GM23338 (cell line): ENCODE measurements around the gene DNASE1L2. TPM values are rescaled to one million over a fixed set of nuclear protein-coding genes. Genes with fewer than 3 reads are reported as not detected.

Experiments used
- ATAC-seq: fragments of 200-7000 bp; cut with Tn5 transposase; 3 replicates; pipeline ENCODE4 v1.9.1; 2020
- DNase-seq: peaks from one replicate; pipeline ENCODE4 v3.0.0-alpha.2; 2015; ENCODE audit warnings: low spot score
- H2AFZ ChIP-seq: fragments of 200-600 bp; sonication (generic); 2 replicates; pipeline ENCODE4 v1.8.0; 2016; ENCODE audit warnings: antibody characterized with exemption, mild to moderate bottlenecking, moderate library complexity
- H3F3A ChIP-seq: fragments of 200-600 bp; sonication (generic); replicated peaks from 2 replicates; pipeline ENCODE4 v1.8.0; 2017; ENCODE audit warnings: antibody characterized with exemption, mixed run types, low read depth
- H3K27ac ChIP-seq: fragments of 200-600 bp; sonication (generic); 2 replicates; pipeline ENCODE4 v1.6.1; 2016; ENCODE audit warnings: low read depth
- H3K27me3 ChIP-seq: fragments of 200-600 bp; sonication (generic); 2 replicates; pipeline ENCODE4 v1.8.0; 2016; ENCODE audit warnings: mild to moderate bottlenecking, mixed run types, moderate library complexity; ENCODE audit not compliant: insufficient read depth
- H3K36me3 ChIP-seq: fragments of 200-600 bp; sonication (generic); 2 replicates; pipeline ENCODE4 v1.8.0; 2016; ENCODE audit warnings: mild to moderate bottlenecking; ENCODE audit not compliant: insufficient read depth
- H3K4me1 ChIP-seq: fragments of 200-600 bp; sonication (generic); 2 replicates; pipeline ENCODE4 v1.8.0; 2016; ENCODE audit warnings: mild to moderate bottlenecking, moderate library complexity; ENCODE audit not compliant: insufficient read depth
- H3K4me2 ChIP-seq: fragments of 200-600 bp; sonication (generic); 2 replicates; pipeline ENCODE4 v1.7.1; 2017; ENCODE audit warnings: mixed run types
- H3K4me3 ChIP-seq: fragments of 200-600 bp; sonication (generic); 2 replicates; pipeline ENCODE4 v1.6.1; 2016; ENCODE audit warnings: mixed run types
- H3K79me2 ChIP-seq: fragments of 200-600 bp; sonication (generic); replicated peaks from 2 replicates; pipeline ENCODE4 v1.8.0; 2017; ENCODE audit warnings: mild to moderate bottlenecking; ENCODE audit not compliant: insufficient read depth
- H3K9me2 ChIP-seq: fragments of 200-600 bp; sonication (generic); 2 replicates; pipeline ENCODE4 v1.8.0; 2017; ENCODE audit not compliant: insufficient read depth
- H4K20me1 ChIP-seq: fragments of 200-600 bp; sonication (generic); replicated peaks from 2 replicates; pipeline ENCODE4 v1.8.0; 2017; ENCODE audit warnings: mild to moderate bottlenecking; ENCODE audit not compliant: insufficient read depth
- H3K27ac Mint-ChIP-seq: 2 replicates; pipeline ENCODE4 v1.8.0; 2020; ENCODE audit warnings: inconsistent platforms, mild to moderate bottlenecking, moderate library complexity, mixed read lengths
- H3K27me3 Mint-ChIP-seq: 3 replicates; pipeline ENCODE4 v1.8.0; 2022; ENCODE audit warnings: low read depth, mild to moderate bottlenecking, moderate library complexity, mixed read lengths, inconsistent platforms; ENCODE audit not compliant: insufficient read depth, poor library complexity
- H3K36me3 Mint-ChIP-seq: 3 replicates; pipeline ENCODE4 v1.8.0; 2021; ENCODE audit warnings: low read depth, mild to moderate bottlenecking, inconsistent platforms, moderate library complexity, mixed read lengths
- H3K4me1 Mint-ChIP-seq: 3 replicates; pipeline ENCODE4 v1.8.0; 2020; ENCODE audit warnings: mild to moderate bottlenecking, inconsistent platforms, mixed read lengths
- H3K4me3 Mint-ChIP-seq: 3 replicates; pipeline ENCODE4 v1.8.0; 2021; ENCODE audit warnings: moderate library complexity, mild to moderate bottlenecking, inconsistent platforms, mixed read lengths
- H3K9me3 Mint-ChIP-seq: 3 replicates; pipeline ENCODE4 v1.8.0; 2020; ENCODE audit warnings: moderate library complexity, mild to moderate bottlenecking, inconsistent platforms, mixed read lengths
- CREB1 ChIP-seq: fragments of 250-450 bp; sonication (Bioruptor Pico); IDR thresholded peaks from 2 replicates; pipeline ENCODE4 v1.5.0; 2020; ENCODE audit warnings: low read depth, mild to moderate bottlenecking, moderate library complexity
- CTCF ChIP-seq, 2 experiments: fragments of 200-600 bp in 1 of 2; sonication (generic) in 1 of 2; conservative IDR thresholded peaks; 2 replicates each; pipeline versions ENCODE4 v1.5.1 to v1.6.1; 2016 to 2017; ENCODE audit warnings: antibody characterized with exemption in 2 of 2, low read depth in 2 of 2, mild to moderate bottlenecking in 2 of 2, moderate library complexity in 1 of 2
- EZH2 ChIP-seq: fragments of 200-600 bp; sonication (generic); IDR thresholded peaks from one replicate; pipeline ENCODE4 v1.8.0; 2017; ENCODE audit warnings: antibody characterized with exemption, mild to moderate bottlenecking, low read depth; ENCODE audit not compliant: unreplicated experiment
- EZH2phosphoT487 ChIP-seq: fragments of 200-600 bp; sonication (generic); IDR thresholded peaks from one replicate; pipeline ENCODE4 v1.8.1; 2018; ENCODE audit warnings: antibody characterized with exemption; ENCODE audit not compliant: unreplicated experiment
- JUNB ChIP-seq: IDR thresholded peaks from one replicate; pipeline ENCODE4 v1.6.1; 2016; ENCODE audit warnings: antibody characterized with exemption; ENCODE audit not compliant: unreplicated experiment
- NANOG ChIP-seq: IDR thresholded peaks from 2 replicates; pipeline ENCODE4 v1.6.1; 2016; ENCODE audit warnings: antibody characterized with exemption, borderline replicate concordance
- POLR2AphosphoS5 ChIP-seq: IDR thresholded peaks from 2 replicates; pipeline ENCODE4 v1.6.1; 2016; ENCODE audit warnings: antibody characterized with exemption, low read depth
- ZNF114 ChIP-seq: fragments of 250-450 bp; sonication (Bioruptor Pico); IDR thresholded peaks from 2 replicates; pipeline ENCODE4 v1.5.0; 2020; ENCODE audit warnings: mild to moderate bottlenecking, moderate library complexity
- ZNF331 ChIP-seq: fragments of 250-450 bp; sonication (Bioruptor Pico); IDR thresholded peaks from 2 replicates; pipeline ENCODE4 v1.5.0; 2020; ENCODE audit warnings: low read depth, mild to moderate bottlenecking, moderate library complexity
- ZNF462 ChIP-seq: fragments of 250-450 bp; sonication (Bioruptor Pico); IDR thresholded peaks from 2 replicates; pipeline ENCODE4 v1.5.0; 2020; ENCODE audit warnings: mild to moderate bottlenecking, moderate library complexity
- polyA plus RNA-seq: library from polyadenylated mRNA; unstranded; fragments of >200 nt; fragmentation: Nextera tagmentation; extraction: Ambion mirVana; gene quantifications from 2 replicates; pipeline ENCODE4 v1.2.1, GENCODE V29; 2016
- total RNA-seq: library from RNA; depleted of rRNA; stranded (reverse); fragments of >200 nt; shearing (Covaris generic); gene quantifications from 2 replicates; pipeline ENCODE4 v1.2.3, GENCODE V29; 2014
- TF ChIP-seq, protein P1 (sequence below): IDR thresholded peaks from 2 replicates; pipeline ENCODE4 v1.6.1; 2016; ENCODE audit warnings: antibody characterized with exemption

DNASE1L2 gene
- total and polyA plus RNA-seq, 2 experiments from 2014 or later = 0.23 TPM; not detected in 1

- Histone ChIP-seq H3K79me2 (no peaks in the 10 kb centered on the region), H3K27me3 (peaks cover 18% of the 10 kb centered on the region), H3K4me2 (peak overlapping the region; percentile 92), H3K9me2 (no peaks in the 10 kb centered on the region), H3K36me3 (no peaks in the 10 kb centered on the region; the same call in 1 of the 2 replicates), H3K4me1 (no peaks in the 10 kb centered on the region), H3F3A (peaks cover 2% of the 10 kb centered on the region; the same call in 1 of the 2 replicates), H3K4me3 (peak overlapping the region; percentile 65), H3K27ac (no peak overlapping the region), H2AFZ (no peak overlapping the region; the same call in 1 of the 2 replicates), H4K20me1 (no peaks in the 10 kb centered on the region; the same call in 1 of the 2 replicates)
- Mint-ChIP-seq H3K4me1 (no peaks in the 10 kb centered on the region), H3K4me3 (peak overlapping the region; percentile 52), H3K9me3 (no peaks in the 10 kb centered on the region), H3K27ac (no peak overlapping the region), H3K27me3 (peaks cover 31% of the 10 kb centered on the region), H3K36me3 (peaks cover 20% of the 10 kb centered on the region)
- ATAC-seq = peak; percentile 23
- DNase-seq = peak; percentile 68
- TF ChIP-seq CREB1 (CRISPR knock-in tag) (peak; percentile 13; the same call in 1 of the 2 replicates), NANOG (no peak)
Observed at GRCh38 chr16:2237493-2238149, 1.4 kb downstream of the DNASE1L2 start.

- peaks cover 2% of the 10 kb centered on the region; the same call in 1 of the 2 replicates for H3F3A ChIP-seq
- H3K36me3 Mint-ChIP-seq = peaks cover 24% of the 10 kb centered on the region
- no peaks in the 10 kb centered on the region for H3K9me3 Mint-ChIP-seq
- no peaks in the 10 kb centered on the region; the same call in 1 of the 2 replicates for H3K36me3 ChIP-seq
- H3K4me2 ChIP-seq = peak overlapping the region; percentile 92
- no peaks in the 10 kb centered on the region for H3K79me2 ChIP-seq
- no peak overlapping the region for H3K27ac Mint-ChIP-seq
- H3K4me1 ChIP-seq = no peaks in the 10 kb centered on the region
- peaks cover 31% of the 10 kb centered on the region for H3K27me3 Mint-ChIP-seq
- H3K4me1 Mint-ChIP-seq = no peaks in the 10 kb centered on the region
- TF ChIP-seq EZH2phosphoT487 (no peak), JUNB (no peak), CTCF (conservative IDR thresholded peaks at IDR 0.05; ENCODE audit: low read depth in 2 of 2) (0 out of 4 replicates have a peak, but pooled peaks of 1 of the 2 experiments have one; percentile 21), EZH2 (no peak), ZNF331 (no peak), ZNF114 (CRISPR knock-in tag) (no peak), ZNF462 (CRISPR knock-in tag) (no peak), POLR2AphosphoS5 (peak; percentile 39; the same call in 1 of the 2 replicates)
- TF ChIP-seq, protein P1, sequence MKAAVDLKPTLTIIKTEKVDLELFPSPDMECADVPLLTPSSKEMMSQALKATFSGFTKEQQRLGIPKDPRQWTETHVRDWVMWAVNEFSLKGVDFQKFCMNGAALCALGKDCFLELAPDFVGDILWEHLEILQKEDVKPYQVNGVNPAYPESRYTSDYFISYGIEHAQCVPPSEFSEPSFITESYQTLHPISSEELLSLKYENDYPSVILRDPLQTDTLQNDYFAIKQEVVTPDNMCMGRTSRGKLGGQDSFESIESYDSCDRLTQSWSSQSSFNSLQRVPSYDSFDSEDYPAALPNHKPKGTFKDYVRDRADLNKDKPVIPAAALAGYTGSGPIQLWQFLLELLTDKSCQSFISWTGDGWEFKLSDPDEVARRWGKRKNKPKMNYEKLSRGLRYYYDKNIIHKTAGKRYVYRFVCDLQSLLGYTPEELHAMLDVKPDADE = no peak
- no peak overlapping the region for H3K4me3 Mint-ChIP-seq
- ATAC-seq (peak; percentile 16), DNase-seq (peak; percentile 33)
- peaks cover 18% of the 10 kb centered on the region for H3K27me3 ChIP-seq
- peak overlapping the region; percentile 65 for H3K4me3 ChIP-seq
- H3K9me2 ChIP-seq = no peaks in the 10 kb centered on the region
- H4K20me1 ChIP-seq = no peaks in the 10 kb centered on the region; the same call in 1 of the 2 replicates
- H2AFZ ChIP-seq = no peak overlapping the region
- no peak overlapping the region for H3K27ac ChIP-seq
Observed at GRCh38 chr16:2238150-2238837, 2.0 kb downstream of the DNASE1L2 start.
